Panc1 (cell line): ENCODE data around the gene IL36RN. TPM values are rescaled to one million over a fixed set of nuclear protein-coding genes. Genes with fewer than 3 reads are reported as not detected.

Experiments
- ATAC-seq: fragments of 200-7000 bp; cut with Tn5 transposase; 2 replicates; pipeline ENCODE4 v1.9.1; 2020; ENCODE audit warnings: mild to moderate bottlenecking, moderate library complexity
- BruUV-seq: library from RNA; stranded (reverse); fragments of 400-500 nt; replicated peaks from 2 replicates; lab custom pipeline; 2021; lab: Mats Ljungman, UMichigan
- CTCF ChIA-PET: fragments of 300-600 bp; sonication (Branson Sonifier 250); formaldehyde crosslinking; loops from one replicate; lab custom pipeline; 2022; ENCODE audit warnings: antibody characterized with exemption; lab: Charles Lee
- POLR2A ChIA-PET: fragments of 300-600 bp; sonication (Branson Sonifier 250); formaldehyde crosslinking; loops from one replicate; lab custom pipeline; 2022; ENCODE audit warnings: antibody characterized with exemption; lab: Charles Lee
- DNase-seq: peaks from one replicate; pipeline ENCODE4 v3.0.0-alpha.2; 2010; ENCODE audit warnings: low read depth, low spot score
- H3K27ac ChIP-seq: 2 replicates; pipeline ENCODE4 v1.5.1; 2011; ENCODE audit warnings: mild to moderate bottlenecking, low read length, inconsistent platforms
- H3K27me3 ChIP-seq: fragments of 200-500 bp; sonication (Bioruptor generic); 2 replicates; pipeline ENCODE4 v1.6.0; 2014; ENCODE audit warnings: low read length, inconsistent platforms; ENCODE audit not compliant: control insufficient read depth, insufficient read depth
- H3K36me3 ChIP-seq: fragments of 200-500 bp; sonication (Bioruptor generic); 2 replicates; pipeline ENCODE4 v1.5.1; 2014; ENCODE audit warnings: inconsistent platforms, mild to moderate bottlenecking, low read length, moderate library complexity; ENCODE audit not compliant: control insufficient read depth, insufficient read depth
- H3K4me1 ChIP-seq: 2 replicates; pipeline ENCODE4 v1.5.1; 2011; ENCODE audit warnings: inconsistent platforms, mild to moderate bottlenecking, low read length, moderate library complexity; ENCODE audit not compliant: control insufficient read depth, insufficient read depth
- H3K4me3 ChIP-seq, 2 experiments: 2 replicates each; pipeline ENCODE4 v1.5.1; 2011 to 2012; ENCODE audit warnings: low read depth in 2 of 2, low read length in 2 of 2, mild to moderate bottlenecking in 2 of 2, inconsistent platforms in 1 of 2, moderate library complexity in 1 of 2
- H3K9me3 ChIP-seq: fragments of 200-500 bp; sonication (Bioruptor generic); 2 replicates; pipeline ENCODE4 v1.5.1; 2014; ENCODE audit warnings: low read depth, mild to moderate bottlenecking, inconsistent platforms, low read length, moderate library complexity; ENCODE audit not compliant: control insufficient read depth, insufficient read depth
- POLR2AphosphoS5 ChIP-seq: IDR thresholded peaks from 2 replicates; pipeline ENCODE4 v1.6.1; 2012; ENCODE audit warnings: mild to moderate bottlenecking, low read depth, low read length, moderate library complexity
- SIN3A ChIP-seq: IDR thresholded peaks from 2 replicates; pipeline ENCODE4 v1.6.1; 2012; ENCODE audit warnings: low read depth, mild to moderate bottlenecking, low read length, moderate library complexity, borderline replicate concordance; ENCODE audit not compliant: insufficient read depth
- TCF7L2 ChIP-seq: IDR thresholded peaks from 2 replicates; pipeline ENCODE4 v1.6.1; 2011; ENCODE audit warnings: mild to moderate bottlenecking, low read depth, low read length, inconsistent platforms
- in situ Hi-C: cut with HindIII; loops from 2 replicates; pipeline ENCODE4 v1.10.0; 2016; ENCODE audit warnings: low sequenced_read_pairs, low pct_unique_long_range_greater_than_20kb
- intact Hi-C: fragments of 100-400 bp; cut with micrococcal nuclease; formaldehyde crosslinking; loops from one replicate; pipeline ENCODE4 v1.10.0; 2022; ENCODE audit not compliant: unreplicated experiment
- total RNA-seq: library from RNA; stranded (reverse); gene quantifications from one replicate; pipeline ENCODE4 v1.2.1, GENCODE V29; 2021; ENCODE audit not compliant: unreplicated experiment
- TF ChIP-seq, protein P1 (sequence below): fragments of 450-650 bp; IDR thresholded peaks from 2 replicates; pipeline ENCODE4 v1.5.1; 2017; ENCODE audit warnings: mild to moderate bottlenecking
- TF ChIP-seq, protein P2 (sequence below), 2 experiments: IDR thresholded peaks; 2 replicates each; pipeline ENCODE4 v1.6.1; 2011 to 2012; ENCODE audit warnings: low read depth in 2 of 2, control low read depth in 1 of 2, low read length in 1 of 2, mild to moderate bottlenecking in 1 of 2, moderate library complexity in 1 of 2; ENCODE audit not compliant: insufficient read depth in 1 of 2

IL36RN gene
- total RNA-seq, 1 experiment from 2014 or later, result not detected

DNA sequence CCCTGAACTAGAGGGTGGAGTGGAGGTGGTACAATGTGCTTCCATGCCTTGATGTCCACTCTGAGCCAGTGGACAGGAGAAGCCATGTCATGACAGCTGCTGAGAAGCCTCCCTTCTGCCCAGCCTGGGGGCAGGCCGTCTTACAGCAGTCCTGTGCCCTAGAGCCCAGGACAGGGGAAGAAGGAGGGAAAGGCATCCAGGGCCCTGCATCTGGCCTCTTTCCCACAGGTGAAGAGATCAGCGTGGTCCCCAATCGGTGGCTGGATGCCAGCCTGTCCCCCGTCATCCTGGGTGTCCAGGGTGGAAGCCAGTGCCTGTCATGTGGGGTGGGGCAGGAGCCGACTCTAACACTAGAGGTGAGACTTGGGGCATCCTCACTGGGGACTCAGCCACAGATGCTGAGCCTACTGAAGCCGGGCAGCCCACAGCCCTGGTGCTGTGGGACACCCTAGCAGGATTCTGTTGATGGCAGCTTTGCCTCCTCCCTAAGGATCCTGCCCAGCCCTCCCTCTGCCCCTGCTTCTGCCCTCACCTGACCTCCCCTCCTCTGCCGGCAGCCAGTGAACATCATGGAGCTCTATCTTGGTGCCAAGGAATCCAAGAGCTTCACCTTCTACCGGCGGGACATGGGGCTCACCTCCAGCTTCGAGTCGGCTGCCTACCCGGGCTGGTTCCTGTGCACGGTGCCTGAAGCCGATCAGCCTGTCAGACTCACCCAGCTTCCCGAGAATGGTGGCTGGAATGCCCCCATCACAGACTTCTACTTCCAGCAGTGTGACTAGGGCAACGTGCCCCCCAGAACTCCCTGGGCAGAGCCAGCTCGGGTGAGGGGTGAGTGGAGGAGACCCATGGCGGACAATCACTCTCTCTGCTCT lies 3.1 kb downstream of the IL36RN start:
- in situ Hi-C loops, result no loop called here
- Histone ChIP-seq H3K27me3 (no peaks in the 10 kb centered on the region), H3K4me1 (no peaks in the 10 kb centered on the region), H3K27ac (no peak overlapping the region), H3K36me3 (no peaks in the 10 kb centered on the region), H3K9me3 (no peaks in the 10 kb centered on the region), H3K4me3 (no peak overlapping the region)
- ATAC-seq, result no peak
- CTCF ChIA-PET, result interaction anchor here (0.6 kb wide), 1 partner anchor 102 kb away, joined by 7 read pairs; no protein-coding TSS in a partner anchor
- POLR2A ChIA-PET, result interaction anchor here (0.6 kb wide), 1 partner anchor 1287 kb away, joined by 4 read pairs; no protein-coding TSS in a partner anchor
- no TSS peak for BruUV-seq
- TF ChIP-seq, protein P1, sequence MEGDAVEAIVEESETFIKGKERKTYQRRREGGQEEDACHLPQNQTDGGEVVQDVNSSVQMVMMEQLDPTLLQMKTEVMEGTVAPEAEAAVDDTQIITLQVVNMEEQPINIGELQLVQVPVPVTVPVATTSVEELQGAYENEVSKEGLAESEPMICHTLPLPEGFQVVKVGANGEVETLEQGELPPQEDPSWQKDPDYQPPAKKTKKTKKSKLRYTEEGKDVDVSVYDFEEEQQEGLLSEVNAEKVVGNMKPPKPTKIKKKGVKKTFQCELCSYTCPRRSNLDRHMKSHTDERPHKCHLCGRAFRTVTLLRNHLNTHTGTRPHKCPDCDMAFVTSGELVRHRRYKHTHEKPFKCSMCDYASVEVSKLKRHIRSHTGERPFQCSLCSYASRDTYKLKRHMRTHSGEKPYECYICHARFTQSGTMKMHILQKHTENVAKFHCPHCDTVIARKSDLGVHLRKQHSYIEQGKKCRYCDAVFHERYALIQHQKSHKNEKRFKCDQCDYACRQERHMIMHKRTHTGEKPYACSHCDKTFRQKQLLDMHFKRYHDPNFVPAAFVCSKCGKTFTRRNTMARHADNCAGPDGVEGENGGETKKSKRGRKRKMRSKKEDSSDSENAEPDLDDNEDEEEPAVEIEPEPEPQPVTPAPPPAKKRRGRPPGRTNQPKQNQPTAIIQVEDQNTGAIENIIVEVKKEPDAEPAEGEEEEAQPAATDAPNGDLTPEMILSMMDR, result no peak
- TF ChIP-seq POLR2AphosphoS5, result no peak
- no peak for TF ChIP-seq TCF7L2
- TF ChIP-seq, protein P2, sequence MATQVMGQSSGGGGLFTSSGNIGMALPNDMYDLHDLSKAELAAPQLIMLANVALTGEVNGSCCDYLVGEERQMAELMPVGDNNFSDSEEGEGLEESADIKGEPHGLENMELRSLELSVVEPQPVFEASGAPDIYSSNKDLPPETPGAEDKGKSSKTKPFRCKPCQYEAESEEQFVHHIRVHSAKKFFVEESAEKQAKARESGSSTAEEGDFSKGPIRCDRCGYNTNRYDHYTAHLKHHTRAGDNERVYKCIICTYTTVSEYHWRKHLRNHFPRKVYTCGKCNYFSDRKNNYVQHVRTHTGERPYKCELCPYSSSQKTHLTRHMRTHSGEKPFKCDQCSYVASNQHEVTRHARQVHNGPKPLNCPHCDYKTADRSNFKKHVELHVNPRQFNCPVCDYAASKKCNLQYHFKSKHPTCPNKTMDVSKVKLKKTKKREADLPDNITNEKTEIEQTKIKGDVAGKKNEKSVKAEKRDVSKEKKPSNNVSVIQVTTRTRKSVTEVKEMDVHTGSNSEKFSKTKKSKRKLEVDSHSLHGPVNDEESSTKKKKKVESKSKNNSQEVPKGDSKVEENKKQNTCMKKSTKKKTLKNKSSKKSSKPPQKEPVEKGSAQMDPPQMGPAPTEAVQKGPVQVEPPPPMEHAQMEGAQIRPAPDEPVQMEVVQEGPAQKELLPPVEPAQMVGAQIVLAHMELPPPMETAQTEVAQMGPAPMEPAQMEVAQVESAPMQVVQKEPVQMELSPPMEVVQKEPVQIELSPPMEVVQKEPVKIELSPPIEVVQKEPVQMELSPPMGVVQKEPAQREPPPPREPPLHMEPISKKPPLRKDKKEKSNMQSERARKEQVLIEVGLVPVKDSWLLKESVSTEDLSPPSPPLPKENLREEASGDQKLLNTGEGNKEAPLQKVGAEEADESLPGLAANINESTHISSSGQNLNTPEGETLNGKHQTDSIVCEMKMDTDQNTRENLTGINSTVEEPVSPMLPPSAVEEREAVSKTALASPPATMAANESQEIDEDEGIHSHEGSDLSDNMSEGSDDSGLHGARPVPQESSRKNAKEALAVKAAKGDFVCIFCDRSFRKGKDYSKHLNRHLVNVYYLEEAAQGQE (IDR thresholded peaks at IDR 0.05; ENCODE audit: insufficient read depth in 1 of 2, low read depth in 2 of 2, low read length in 1 of 2), result no peak
- no peak for TF ChIP-seq SIN3A
- no peak for DNase-seq
- intact Hi-C loops, result no loop called here

DNA sequence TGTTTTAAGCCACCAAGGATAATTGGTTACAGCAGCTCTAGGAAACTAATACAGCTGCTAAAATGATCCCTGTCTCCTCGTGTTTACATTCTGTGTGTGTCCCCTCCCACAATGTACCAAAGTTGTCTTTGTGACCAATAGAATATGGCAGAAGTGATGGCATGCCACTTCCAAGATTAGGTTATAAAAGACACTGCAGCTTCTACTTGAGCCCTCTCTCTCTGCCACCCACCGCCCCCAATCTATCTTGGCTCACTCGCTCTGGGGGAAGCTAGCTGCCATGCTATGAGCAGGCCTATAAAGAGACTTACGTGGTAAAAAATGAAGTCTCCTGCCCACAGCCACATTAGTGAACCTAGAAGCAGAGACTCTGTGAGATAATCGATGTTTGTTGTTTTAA lies 5.3 kb downstream of the IL36RN start:
- ChIA-PET POLR2A (no interaction called here), CTCF (no interaction called here)
- Histone ChIP-seq H3K36me3 (no peaks in the 10 kb centered on the region), H3K27ac (no peak overlapping the region), H3K4me3 (no peak overlapping the region), H3K27me3 (peaks cover 5% of the 10 kb centered on the region; the same call in 1 of the 2 replicates), H3K4me1 (no peaks in the 10 kb centered on the region), H3K9me3 (no peaks in the 10 kb centered on the region)
- in situ Hi-C loops, result no loop called here
- no TSS peak for BruUV-seq
- ATAC-seq (no peak), DNase-seq (no peak)
- TF ChIP-seq, protein P1, result no peak
- TF ChIP-seq SIN3A, result no peak
- intact Hi-C loops, result no loop called here
